Measurements from ENCODE around the gene TMEM203. TPM values are rescaled to one million over a fixed set of nuclear protein-coding genes. Genes with fewer than 3 reads are reported as not detected.

TMEM203 gene
- polyA plus RNA-seq, 6 donors from 2014 or later: 119 to 191 (median 142) TPM

DNA sequence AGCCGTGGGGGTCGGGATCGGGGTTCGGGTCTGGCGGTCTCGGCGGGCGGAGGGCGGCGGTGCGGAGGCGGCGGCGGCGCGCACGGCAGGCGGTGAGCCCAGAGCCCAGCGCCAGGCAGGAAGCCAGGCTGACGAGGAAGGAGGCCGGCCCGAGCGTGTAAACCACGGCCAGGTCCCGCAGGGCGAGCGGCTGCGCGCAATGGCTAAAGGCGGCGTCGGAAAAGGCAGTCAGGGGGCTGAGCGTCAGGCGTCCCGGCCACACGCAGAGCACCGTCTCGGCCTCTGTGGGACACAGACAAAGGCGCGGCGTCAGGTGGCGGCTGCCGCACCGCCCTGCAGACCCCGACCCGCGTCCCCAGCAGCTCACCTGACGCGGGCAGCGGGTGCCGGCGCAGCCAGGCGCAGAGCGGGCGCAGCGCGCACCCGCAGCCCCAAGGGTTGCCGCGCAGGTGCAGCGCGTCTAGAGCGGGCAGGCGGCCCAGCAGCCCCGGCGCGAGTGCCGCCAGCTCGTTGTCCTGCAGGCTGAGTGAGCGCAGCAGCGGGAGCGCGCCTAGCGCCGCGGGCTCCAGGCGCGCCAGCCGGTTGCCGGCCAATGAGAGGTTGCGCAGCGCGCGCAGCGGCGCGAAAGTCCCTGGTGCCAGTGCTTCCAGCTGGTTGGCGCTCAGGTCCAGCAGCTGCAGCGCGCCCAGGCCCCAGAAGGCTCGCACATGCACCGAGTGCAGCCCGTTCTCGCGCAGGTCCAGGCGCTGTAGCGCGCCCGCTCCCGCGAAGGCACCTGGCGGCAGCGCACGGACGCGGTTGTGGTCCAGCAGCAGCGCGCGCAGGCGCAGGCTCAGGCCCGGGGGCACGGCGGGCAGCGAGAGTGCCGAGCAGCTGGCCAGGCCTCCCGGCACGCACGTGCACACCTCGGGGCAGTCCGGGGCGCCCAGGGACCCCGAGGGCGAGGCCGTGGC is 36.3 kb downstream of the TMEM203 start:
- H3K9me3 Mint-ChIP-seq: peaks cover 0 to 1% (median 0%) of the 10 kb centered on the region in 7 donors
- H3K4me3 Mint-ChIP-seq: peak overlapping the region in 5 of 8 donors; percentile 35 to 74 (median 53)
- peaks cover 6 to 18% (median 7%) of the 10 kb centered on the region in 3 donors for H3K4me1 Mint-ChIP-seq
- H3K36me3 Mint-ChIP-seq: no peaks in the 10 kb centered on the region
- peak overlapping the region in 2 of 6 donors; percentile 16 to 83 for H3K27ac Mint-ChIP-seq
- ATAC-seq (ENCODE audit: low read depth in 2 of 2) (peak; percentile 44 to 46), DNase-seq (no peak)
- H3K27me3 Mint-ChIP-seq: peaks cover 0 to 54% (median 43%) of the 10 kb centered on the region in 3 donors

GRCh38 chr9:137168573-137168903 is 36.9 kb downstream of the TMEM203 start:
- ATAC-seq (ENCODE audit: low read depth in 2 of 2) (peak; percentile 34 to 51), DNase-seq (no peak)
- Mint-ChIP-seq H3K4me1 (peaks cover 6 to 18% (median 7%) of the 10 kb centered on the region in 3 donors), H3K9me3 (peaks cover 0 to 1% (median 0%) of the 10 kb centered on the region in 7 donors), H3K27me3 (peaks cover 0 to 58% (median 46%) of the 10 kb centered on the region in 3 donors), H3K27ac (peak overlapping the region in 1 of 6 donors; percentile 16), H3K36me3 (no peaks in the 10 kb centered on the region), H3K4me3 (peak overlapping the region in 6 of 8 donors; percentile 28 to 74 (median 61))

- peak overlapping the region in 3 of 8 donors; percentile 43 to 63 (median 49) for H3K4me3 Mint-ChIP-seq
- DNase-seq: no peak
- no peaks in the 10 kb centered on the region for H3K36me3 Mint-ChIP-seq
- no peak overlapping the region for H3K27ac Mint-ChIP-seq
- ATAC-seq (ENCODE audit: low read depth in 2 of 2): peak; percentile 12 to 18
- peaks cover 0 to 61% (median 52%) of the 10 kb centered on the region in 3 donors for H3K27me3 Mint-ChIP-seq
- peaks cover 6 to 14% (median 7%) of the 10 kb centered on the region in 3 donors for H3K4me1 Mint-ChIP-seq
- peaks cover 0 to 1% (median 0%) of the 10 kb centered on the region in 7 donors for H3K9me3 Mint-ChIP-seq
Observed at GRCh38 chr9:137167747-137168572, 37.5 kb downstream of the TMEM203 start.

DNA sequence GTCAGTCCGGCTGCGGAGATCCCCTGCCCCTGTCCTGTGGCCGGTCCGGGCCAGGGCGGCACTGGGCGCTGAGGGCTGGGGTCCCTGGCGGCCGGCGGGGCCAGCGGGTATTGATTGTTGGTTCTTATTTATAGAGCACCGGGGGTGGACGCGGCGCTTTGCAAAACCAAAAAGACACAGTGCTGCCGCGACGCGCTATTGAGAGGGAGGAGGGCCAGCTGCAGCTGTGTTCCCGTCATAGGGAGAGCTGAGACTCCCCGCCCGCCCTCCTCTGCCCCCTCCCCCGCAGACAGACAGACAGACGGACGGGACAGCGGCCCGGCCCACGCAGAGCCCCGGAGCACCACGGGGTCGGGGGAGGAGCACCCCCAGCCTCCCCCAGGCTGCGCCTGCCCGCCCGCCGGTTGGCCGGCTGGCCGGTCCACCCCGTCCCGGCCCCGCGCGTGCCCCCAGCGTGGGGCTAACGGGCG is 38.1 kb downstream of the TMEM203 start:
- ATAC-seq (ENCODE audit: low read depth in 2 of 2) (no peak), DNase-seq (no peak)
- no peaks in the 10 kb centered on the region for H3K36me3 Mint-ChIP-seq
- peaks cover 0 to 67% (median 58%) of the 10 kb centered on the region in 3 donors for H3K27me3 Mint-ChIP-seq
- H3K27ac Mint-ChIP-seq: no peak overlapping the region
- H3K9me3 Mint-ChIP-seq: peaks cover 0 to 1% (median 0%) of the 10 kb centered on the region in 7 donors
- peak overlapping the region in 1 of 8 donors; percentile 23 for H3K4me3 Mint-ChIP-seq
- H3K4me1 Mint-ChIP-seq: peaks cover 8 to 14% (median 11%) of the 10 kb centered on the region in 3 donors

GRCh38 chr9:137166380-137167229 is 38.8 kb downstream of the TMEM203 start:
- peaks cover 0 to 1% (median 0%) of the 10 kb centered on the region in 7 donors for H3K9me3 Mint-ChIP-seq
- H3K27me3 Mint-ChIP-seq: peaks cover 0 to 65% (median 58%) of the 10 kb centered on the region in 3 donors
- peak overlapping the region in 1 of 6 donors; percentile 86 for H3K27ac Mint-ChIP-seq
- no peak for ATAC-seq (ENCODE audit: low read depth in 2 of 2)
- H3K36me3 Mint-ChIP-seq: no peaks in the 10 kb centered on the region
- DNase-seq: no peak
- H3K4me3 Mint-ChIP-seq: peak overlapping the region in 4 of 8 donors; percentile 9 to 61 (median 49)
- H3K4me1 Mint-ChIP-seq: peaks cover 8 to 14% (median 11%) of the 10 kb centered on the region in 3 donors

- H3K4me1 Mint-ChIP-seq: peaks cover 8 to 15% (median 10%) of the 10 kb centered on the region in 3 donors
- DNase-seq: no peak
- peaks cover 0 to 59% (median 55%) of the 10 kb centered on the region in 3 donors for H3K27me3 Mint-ChIP-seq
- no peak overlapping the region for H3K4me3 Mint-ChIP-seq
- no peak for ATAC-seq (ENCODE audit: low read depth in 2 of 2)
- no peaks in the 10 kb centered on the region for H3K36me3 Mint-ChIP-seq
- H3K9me3 Mint-ChIP-seq: peaks cover 0 to 1% (median 0%) of the 10 kb centered on the region in 7 donors
- no peak overlapping the region for H3K27ac Mint-ChIP-seq
Observed at GRCh38 chr9:137165250-137165836, 40.1 kb downstream of the TMEM203 start.

DNA sequence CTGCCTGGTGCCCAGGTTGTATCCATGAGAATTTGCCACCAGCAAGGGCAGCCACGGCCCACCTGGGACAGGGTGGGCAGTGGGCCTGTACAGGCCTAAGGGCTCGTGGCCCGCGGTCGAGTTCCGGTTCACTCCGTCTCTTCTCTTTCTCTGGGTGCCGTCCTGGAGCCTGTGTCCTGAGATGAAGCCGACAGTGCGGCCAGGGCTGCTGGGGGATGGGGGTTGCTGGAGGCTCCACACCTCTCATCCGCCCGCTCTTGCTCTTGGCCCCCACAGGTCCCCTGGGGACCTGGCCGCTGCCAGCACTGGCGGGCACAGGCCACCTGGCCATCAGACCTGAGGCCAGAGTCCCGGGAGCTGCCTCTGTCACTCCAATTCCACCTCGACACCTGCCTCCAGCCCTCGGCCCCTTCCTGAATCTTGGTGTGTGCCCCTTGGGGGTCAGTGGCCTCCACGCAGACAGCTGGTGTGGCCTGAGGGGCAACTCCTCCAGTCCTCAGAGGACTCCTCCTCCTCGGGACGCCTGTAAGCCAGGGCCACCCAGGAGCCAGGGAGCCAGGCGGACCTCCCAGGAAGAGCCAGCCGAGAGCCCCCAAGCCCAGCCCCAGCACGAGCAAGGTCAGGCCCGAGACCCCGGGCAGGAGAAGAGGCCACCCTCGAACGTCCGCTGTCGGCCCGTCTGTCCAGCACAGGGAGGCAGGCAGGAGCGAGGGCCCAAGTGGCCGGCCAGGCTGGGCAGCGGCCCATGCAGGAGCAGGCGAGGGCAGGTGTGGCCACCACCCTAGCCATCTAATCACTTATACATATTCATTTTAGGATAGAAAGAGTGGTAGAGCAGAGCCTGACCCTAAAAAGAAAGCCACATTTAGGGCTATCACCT is 40.8 kb downstream of the TMEM203 start:
- ATAC-seq (ENCODE audit: low read depth in 2 of 2): no peak
- H3K4me1 Mint-ChIP-seq: peaks cover 9 to 15% (median 10%) of the 10 kb centered on the region in 3 donors
- DNase-seq: no peak
- H3K27ac Mint-ChIP-seq: peak overlapping the region in 2 of 6 donors; percentile 77 to 83
- H3K4me3 Mint-ChIP-seq: no peak overlapping the region
- peaks cover 0 to 1% (median 0%) of the 10 kb centered on the region in 7 donors for H3K9me3 Mint-ChIP-seq
- peaks cover 4 to 62% (median 56%) of the 10 kb centered on the region in 3 donors for H3K27me3 Mint-ChIP-seq
- no peaks in the 10 kb centered on the region for H3K36me3 Mint-ChIP-seq

- ATAC-seq (ENCODE audit: low read depth in 2 of 2): no peak
- H3K36me3 Mint-ChIP-seq: no peaks in the 10 kb centered on the region
- H3K9me3 Mint-ChIP-seq: peaks cover 0 to 1% (median 0%) of the 10 kb centered on the region in 7 donors
- peaks cover 13 to 19% (median 15%) of the 10 kb centered on the region in 3 donors for H3K4me1 Mint-ChIP-seq
- H3K27ac Mint-ChIP-seq: peak overlapping the region in 1 of 6 donors; percentile 79
- peaks cover 12 to 66% (median 59%) of the 10 kb centered on the region in 3 donors for H3K27me3 Mint-ChIP-seq
- peak overlapping the region in 2 of 8 donors; percentile 20 to 82 for H3K4me3 Mint-ChIP-seq
- no peak for DNase-seq
Observed at GRCh38 chr9:137163805-137164204, 41.6 kb downstream of the TMEM203 start.

DNA sequence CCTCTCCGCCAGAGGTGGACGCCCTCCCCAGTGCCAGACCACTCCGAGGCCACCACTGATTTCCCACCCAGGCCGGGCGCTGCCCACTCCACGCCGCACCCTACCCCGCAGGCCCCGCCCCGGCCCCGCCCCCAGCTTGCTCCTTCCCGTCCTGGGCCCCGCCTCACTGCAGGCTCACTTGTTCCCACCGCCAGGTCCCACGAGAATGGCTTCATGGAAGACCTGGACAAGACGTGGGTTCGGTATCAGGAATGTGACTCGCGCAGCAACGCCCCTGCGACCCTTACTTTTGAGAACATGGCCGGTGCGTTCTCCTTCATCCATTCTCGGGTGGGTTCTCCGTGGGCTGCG is 42.1 kb downstream of the TMEM203 start:
- Mint-ChIP-seq H3K36me3 (no peaks in the 10 kb centered on the region), H3K9me3 (peaks cover 0 to 1% (median 0%) of the 10 kb centered on the region in 7 donors), H3K27me3 (peaks cover 13 to 67% (median 61%) of the 10 kb centered on the region in 3 donors), H3K27ac (peak overlapping the region in 1 of 6 donors; percentile 79), H3K4me1 (peaks cover 12 to 15% (median 13%) of the 10 kb centered on the region in 3 donors), H3K4me3 (peak overlapping the region in 3 of 8 donors; percentile 20 to 82 (median 54))
- DNase-seq: no peak
- ATAC-seq (ENCODE audit: low read depth in 2 of 2): no peak

GRCh38 chr9:137162505-137163364 is 42.7 kb downstream of the TMEM203 start:
- no peak for DNase-seq
- ATAC-seq (ENCODE audit: low read depth in 2 of 2): peak; percentile 40 to 60
- H3K4me1 Mint-ChIP-seq: peaks cover 15 to 19% (median 18%) of the 10 kb centered on the region in 3 donors
- H3K4me3 Mint-ChIP-seq: peak overlapping the region in 2 of 8 donors; percentile 48 to 57
- no peaks in the 10 kb centered on the region for H3K36me3 Mint-ChIP-seq
- H3K9me3 Mint-ChIP-seq: peaks cover 0 to 1% (median 0%) of the 10 kb centered on the region in 7 donors
- no peak overlapping the region for H3K27ac Mint-ChIP-seq
- H3K27me3 Mint-ChIP-seq: peaks cover 19 to 73% (median 67%) of the 10 kb centered on the region in 3 donors

Measured in naive B cell (primary cell).